ENCODE data around the gene MOSMO. TPM values are rescaled to one million over a fixed set of nuclear protein-coding genes. Genes with fewer than 3 reads are reported as not detected.

The MOSMO gene
- total and polyA plus RNA-seq, 2 donors (not counting 1 experiment from before 2014, with no cell fraction given) = 13.0 to 20.2 TPM

- intact Hi-C loops (cut with micrococcal nuclease) = no loop called here
Measured at GRCh38 chr16:22004341-22004740, 3.6 kb upstream of the MOSMO start.

DNA sequence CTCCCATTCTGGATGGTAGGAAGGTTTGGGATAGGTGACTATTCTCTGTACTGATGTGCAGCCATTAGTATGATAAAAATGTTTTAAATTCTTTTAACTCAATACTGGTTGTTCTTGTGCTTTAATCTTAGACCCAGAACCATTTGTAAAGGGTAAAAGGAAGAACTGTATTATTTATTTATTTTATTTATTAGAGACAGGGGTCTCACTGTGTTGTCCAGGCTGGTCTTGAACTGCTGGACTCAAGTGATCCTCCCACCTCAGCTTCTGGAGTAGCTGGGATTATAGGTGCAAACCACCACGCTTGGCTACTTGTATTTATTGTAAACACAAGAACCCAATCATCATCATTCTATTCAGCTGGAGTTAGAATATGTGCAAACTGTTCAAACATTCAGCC, 2.2 kb upstream of the MOSMO start:
- no CpG with 5 or more reads among the region's 1 CpG for whole genome bisulfite sequencing (ENCODE audit: insufficient coverage)
- Histone ChIP-seq H3K36me3 (replicated peaks in 1 of 2; ENCODE audit: control extremely low read depth in 1 of 2, control insufficient read depth in 1 of 2, extremely low read depth in 1 of 2, insufficient read depth in 2 of 2, low read length in 1 of 2) (no peaks in the 10 kb centered on the region), H3K79me2 (ENCODE audit: control insufficient read depth, insufficient read depth, low read length) (peaks cover 58% of the 10 kb centered on the region), H3K4me1 (ENCODE audit: control insufficient read depth in 2 of 2, insufficient read depth in 2 of 2, low read length in 2 of 2) (peaks cover 20 to 28% of the 10 kb centered on the region in 2 donors), H4K20me1 (ENCODE audit: control insufficient read depth, insufficient read depth, low read length, poor library complexity, severe bottlenecking) (peaks cover 7% of the 10 kb centered on the region), H3K9me3 (ENCODE audit: control extremely low read depth in 1 of 3, control insufficient read depth in 2 of 3, insufficient read depth in 1 of 3, low read length in 2 of 3) (no peaks in the 10 kb centered on the region), H3K27me3 (replicated peaks in 1 of 4; ENCODE audit: control extremely low read depth in 1 of 4, control insufficient read depth in 3 of 4, insufficient read depth in 4 of 4, low read length in 3 of 4) (no peaks in the 10 kb centered on the region), H2AFZ (ENCODE audit: insufficient read depth, low read depth, low read length, poor library complexity, severe bottlenecking) (no peak overlapping the region), H3K27ac (ENCODE audit: low read length in 2 of 2) (no peak overlapping the region), H3K4me2 (replicated peaks; ENCODE audit: low read depth, low read length, poor library complexity, severe bottlenecking) (no peak overlapping the region), H3K4me3 (ENCODE audit: control extremely low read depth in 1 of 5, extremely low read depth in 1 of 5, insufficient read depth in 1 of 5, low read depth in 2 of 5, low read length in 4 of 5) (no peak overlapping the region), H3K9ac (ENCODE audit: low read length) (no peak overlapping the region)
- intact Hi-C loops (cut with micrococcal nuclease) = loop anchor here (2.0 kb wide), 1 partner anchor 53 kb away; the partner anchor contains the start of gene UQCRC2
- H3K27me3 Mint-ChIP-seq = no peaks in the 10 kb centered on the region
- no peak overlapping the region for H3K4me3 Mint-ChIP-seq
- ChIA-PET POLR2A (no interaction called here), CTCF (interaction anchor here (0.6 to 15.3 kb wide), 5 partner anchors 72 to 295 kb away, joined by 3 to 290 read pairs (median 6); partner anchors contain the start of gene POLR3E)
- TF ChIP-seq, protein P1, sequence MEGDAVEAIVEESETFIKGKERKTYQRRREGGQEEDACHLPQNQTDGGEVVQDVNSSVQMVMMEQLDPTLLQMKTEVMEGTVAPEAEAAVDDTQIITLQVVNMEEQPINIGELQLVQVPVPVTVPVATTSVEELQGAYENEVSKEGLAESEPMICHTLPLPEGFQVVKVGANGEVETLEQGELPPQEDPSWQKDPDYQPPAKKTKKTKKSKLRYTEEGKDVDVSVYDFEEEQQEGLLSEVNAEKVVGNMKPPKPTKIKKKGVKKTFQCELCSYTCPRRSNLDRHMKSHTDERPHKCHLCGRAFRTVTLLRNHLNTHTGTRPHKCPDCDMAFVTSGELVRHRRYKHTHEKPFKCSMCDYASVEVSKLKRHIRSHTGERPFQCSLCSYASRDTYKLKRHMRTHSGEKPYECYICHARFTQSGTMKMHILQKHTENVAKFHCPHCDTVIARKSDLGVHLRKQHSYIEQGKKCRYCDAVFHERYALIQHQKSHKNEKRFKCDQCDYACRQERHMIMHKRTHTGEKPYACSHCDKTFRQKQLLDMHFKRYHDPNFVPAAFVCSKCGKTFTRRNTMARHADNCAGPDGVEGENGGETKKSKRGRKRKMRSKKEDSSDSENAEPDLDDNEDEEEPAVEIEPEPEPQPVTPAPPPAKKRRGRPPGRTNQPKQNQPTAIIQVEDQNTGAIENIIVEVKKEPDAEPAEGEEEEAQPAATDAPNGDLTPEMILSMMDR (IDR thresholded peaks at IDR 0.05) = no peak
- TF ChIP-seq EZH2 (IDR thresholded peaks at IDR 0.05; ENCODE audit: borderline replicate concordance, insufficient read depth, low read depth, low read length, poor library complexity, severe bottlenecking) = no peak
- H3K9me3 Mint-ChIP-seq (ENCODE audit: insufficient read depth) = no peaks in the 10 kb centered on the region
- DNase-seq (no peak), ATAC-seq (ENCODE audit: low read depth) (no peak)
- H3K4me1 Mint-ChIP-seq = peaks cover 24% of the 10 kb centered on the region
- no peak overlapping the region for H3K27ac Mint-ChIP-seq

More at GRCh38 chr16:22004341-22004740, 3.6 kb upstream of the MOSMO start:
- Histone ChIP-seq H3K27ac (ENCODE audit: low read length in 2 of 2) (no peak overlapping the region), H3K9ac (ENCODE audit: low read length) (no peak overlapping the region), H4K20me1 (ENCODE audit: control insufficient read depth, insufficient read depth, low read length, poor library complexity, severe bottlenecking) (peaks cover 3% of the 10 kb centered on the region), H3K9me3 (ENCODE audit: control extremely low read depth in 1 of 3, control insufficient read depth in 2 of 3, insufficient read depth in 1 of 3, low read length in 2 of 3) (no peaks in the 10 kb centered on the region), H3K4me3 (ENCODE audit: control extremely low read depth in 1 of 5, extremely low read depth in 1 of 5, insufficient read depth in 1 of 5, low read depth in 2 of 5, low read length in 4 of 5) (no peak overlapping the region), H3K4me2 (replicated peaks; ENCODE audit: low read depth, low read length, poor library complexity, severe bottlenecking) (no peak overlapping the region), H3K79me2 (ENCODE audit: control insufficient read depth, insufficient read depth, low read length) (peaks cover 52% of the 10 kb centered on the region), H3K36me3 (replicated peaks in 1 of 2; ENCODE audit: control extremely low read depth in 1 of 2, control insufficient read depth in 1 of 2, extremely low read depth in 1 of 2, insufficient read depth in 2 of 2, low read length in 1 of 2) (no peaks in the 10 kb centered on the region), H3K4me1 (ENCODE audit: control insufficient read depth in 2 of 2, insufficient read depth in 2 of 2, low read length in 2 of 2) (peaks cover 20 to 27% of the 10 kb centered on the region in 2 donors), H2AFZ (ENCODE audit: insufficient read depth, low read depth, low read length, poor library complexity, severe bottlenecking) (no peak overlapping the region), H3K27me3 (replicated peaks in 1 of 4; ENCODE audit: control extremely low read depth in 1 of 4, control insufficient read depth in 3 of 4, insufficient read depth in 4 of 4, low read length in 3 of 4) (no peaks in the 10 kb centered on the region)
- WGBS (ENCODE audit: insufficient coverage) = 96% methylated on average over 3 of the region's 3 CpGs
- TF ChIP-seq, protein P1 (IDR thresholded peaks at IDR 0.05) = no peak
- no peak for TF ChIP-seq EZH2 (IDR thresholded peaks at IDR 0.05; ENCODE audit: borderline replicate concordance, insufficient read depth, low read depth, low read length, poor library complexity, severe bottlenecking)
- H3K9me3 Mint-ChIP-seq (ENCODE audit: insufficient read depth) = no peaks in the 10 kb centered on the region
- no peaks in the 10 kb centered on the region for H3K27me3 Mint-ChIP-seq
- peak overlapping the region; percentile 6 for H3K27ac Mint-ChIP-seq
- no peak overlapping the region for H3K4me3 Mint-ChIP-seq
- ChIA-PET POLR2A (no interaction called here), CTCF (interaction anchor here (1.1 to 15.3 kb wide), 4 partner anchors 12 to 297 kb away, joined by 4 to 290 read pairs (median 28); no protein-coding TSS in a partner anchor)
- no peak for ATAC-seq (ENCODE audit: low read depth)
- H3K4me1 Mint-ChIP-seq = peaks cover 21% of the 10 kb centered on the region
- DNase-seq = no peak
